ENCODE data around the gene ZNF28.
A peak's percentile ranks its signal among the peaks of the same experiment; 100 is the strongest.
"Not testable (repeated sequence)": the region's sequence is repeated elsewhere in the genome, so short reads cannot be mapped to it uniquely, and the experiment has no call there.

The ZNF28 gene

GRCh38 chr19:52821204-52821960 lies at the start of gene ZNF28:
Gene ZNF28 (minus strand): TSS chr19:52821633. CDS start chr19:52817958, 3,675 bp downstream.
- peak; percentile 93 for FAIRE-seq

DNA sequence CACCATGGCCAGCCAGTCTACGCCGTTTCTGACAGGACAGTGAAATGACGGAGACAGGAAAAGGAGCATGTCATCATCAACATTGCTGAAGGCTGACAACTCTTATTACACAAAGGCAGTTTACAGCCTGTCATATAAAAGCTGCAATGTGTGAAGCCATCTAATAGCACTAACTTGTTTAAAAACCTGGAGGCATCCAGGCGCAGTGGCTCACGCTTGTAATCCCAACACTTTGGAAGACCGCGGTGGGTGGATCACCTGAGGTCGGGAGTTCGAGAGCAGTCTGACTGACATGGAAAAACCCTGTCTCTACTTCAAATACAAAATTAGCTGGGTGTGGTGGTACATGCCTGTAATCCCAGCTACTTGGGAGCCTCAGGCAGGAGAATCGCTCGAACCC lies 46.6 kb upstream of the ZNF28 start:
- not testable (repeated sequence) for FAIRE-seq

DNA sequence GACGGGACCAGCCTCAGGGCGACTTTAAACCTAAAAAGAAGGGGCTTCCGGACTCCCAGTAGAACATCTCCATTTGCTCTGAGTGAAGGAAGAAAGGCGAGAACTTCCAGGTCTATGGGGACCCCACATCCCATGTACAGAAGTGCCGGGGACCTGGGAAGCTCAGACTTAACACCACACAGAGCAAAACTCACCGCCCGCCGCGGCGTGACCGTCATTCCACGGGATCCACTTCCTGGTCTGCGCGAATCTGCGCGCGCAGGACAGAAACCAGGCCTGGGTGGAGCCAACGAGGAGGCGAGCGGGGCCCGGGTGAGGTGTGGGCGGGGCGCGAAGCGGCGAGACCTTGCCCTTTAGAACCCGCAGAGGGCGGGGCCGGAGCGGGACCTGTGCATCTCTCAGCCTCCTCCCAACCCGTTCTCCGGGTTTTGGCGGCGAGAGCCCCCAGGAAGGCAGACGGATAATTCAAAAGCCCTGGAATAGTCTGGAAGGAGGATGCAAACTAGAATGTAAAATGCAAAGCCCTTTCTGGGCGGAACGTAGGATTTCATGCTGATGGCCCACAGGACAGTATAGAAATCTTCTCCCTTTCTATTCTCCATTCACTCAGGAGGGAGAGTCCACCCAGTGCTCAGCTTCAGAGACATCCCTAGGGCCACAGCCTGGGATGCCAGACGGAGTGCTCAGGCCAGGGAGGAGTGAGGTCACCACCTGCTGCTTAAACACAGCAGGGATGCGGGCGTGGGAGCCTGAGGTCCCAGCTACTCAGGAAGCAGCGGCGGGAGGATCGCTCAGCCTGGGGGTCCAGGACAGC lies 36.2 kb upstream of the ZNF28 start, which contains the start of gene ZNF468:
Gene ZNF468, minus strand, starts transcription at position 242 of the 814 bp plus-strand sequence. CDS start 3,347 bp downstream, outside the sequence.
- peak; percentile 97 for FAIRE-seq

DNA sequence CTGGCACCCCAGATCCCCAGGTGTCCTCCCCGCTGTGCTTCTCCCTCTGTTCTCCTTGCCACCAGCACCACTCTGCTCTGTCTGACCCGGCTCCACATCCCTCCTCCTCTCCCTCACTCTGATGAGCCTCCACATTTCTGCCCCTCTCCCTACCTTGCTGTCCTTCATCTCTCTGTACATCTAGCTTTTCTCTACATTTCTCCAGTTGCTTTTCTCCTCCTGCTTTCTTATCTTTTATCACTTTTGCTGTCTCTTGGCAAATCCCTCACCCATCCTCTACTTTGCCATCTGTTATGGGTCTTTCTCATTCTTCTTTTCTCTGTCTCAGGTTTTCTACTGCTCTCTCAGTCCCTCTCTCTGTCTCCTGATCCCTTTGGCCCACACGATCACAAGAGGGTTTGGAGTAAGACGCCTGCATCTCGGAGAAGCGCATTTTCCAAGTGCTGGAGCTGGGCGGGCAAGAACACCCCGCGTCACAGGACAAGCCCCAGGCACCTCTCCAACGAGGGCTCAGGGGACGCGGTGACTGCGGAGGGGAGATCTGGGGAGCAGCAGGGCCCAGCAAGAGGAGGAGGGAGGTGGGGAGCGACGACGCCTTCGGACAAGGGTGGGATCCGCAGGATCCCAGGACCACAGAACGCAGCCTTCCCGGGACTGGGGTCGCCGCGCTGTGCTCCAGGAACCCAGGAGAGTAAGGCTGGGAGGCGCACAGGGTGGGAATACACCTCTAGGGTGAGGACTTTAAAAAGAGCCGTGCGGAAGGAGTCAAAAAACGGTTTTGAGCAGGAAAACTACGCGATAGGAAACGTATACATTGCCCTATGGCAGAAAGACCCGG lies 35.3 kb upstream of the ZNF28 start:
- FAIRE-seq, result not testable (repeated sequence)

DNA sequence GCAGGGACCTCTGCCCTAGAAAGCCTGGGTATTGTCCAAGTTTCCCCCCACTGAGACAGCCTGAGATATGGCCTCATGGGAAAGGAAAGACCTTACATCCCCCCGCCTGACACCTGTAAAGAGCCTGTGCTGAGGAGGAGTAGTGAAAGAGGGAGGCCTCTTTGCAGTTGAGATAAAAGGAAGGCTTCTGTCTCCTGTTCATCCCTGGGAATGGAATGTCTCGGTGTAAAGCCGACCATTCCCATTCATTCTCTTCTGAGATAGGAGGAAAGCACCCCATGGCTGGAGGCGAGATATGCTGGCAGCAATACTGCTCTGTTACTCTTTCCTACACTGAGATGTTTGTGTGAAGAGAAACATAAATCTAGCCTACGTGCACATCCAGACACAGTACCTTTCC lies 25.9 kb upstream of the ZNF28 start:
- not testable (repeated sequence) for FAIRE-seq

GRCh38 chr19:52840825-52841465 lies 19.5 kb upstream of the ZNF28 start:
- not testable (repeated sequence) for FAIRE-seq

GRCh38 chr19:52834289-52834688 lies 12.9 kb upstream of the ZNF28 start:
- FAIRE-seq, result not testable (repeated sequence)

- FAIRE-seq, result not testable (repeated sequence)
Measured at GRCh38 chr19:52833541-52833940, 12.1 kb upstream of the ZNF28 start.

- not testable (repeated sequence) for FAIRE-seq
Measured at GRCh38 chr19:52829866-52830265, 8.4 kb upstream of the ZNF28 start.

DNA sequence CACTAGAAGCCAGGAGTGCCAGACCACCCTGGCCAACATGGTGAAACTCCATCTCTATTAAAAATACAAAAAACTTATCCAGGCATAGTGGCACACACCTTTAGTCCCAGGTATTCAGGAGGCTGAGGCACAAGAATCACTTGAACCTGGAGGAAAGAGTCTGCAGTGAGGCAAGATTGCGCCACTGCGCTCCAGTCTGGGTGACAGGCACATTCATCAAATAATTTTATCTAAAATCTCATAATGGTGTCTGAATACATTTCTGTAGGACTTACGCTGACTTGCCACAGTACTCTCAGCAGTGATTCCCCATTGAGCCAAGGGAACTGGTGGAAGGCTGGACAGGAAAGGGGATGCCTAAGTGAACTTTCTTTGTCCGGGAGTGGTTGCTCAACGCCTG lies 4.3 kb upstream of the ZNF28 start:
- no peak for FAIRE-seq

DNA sequence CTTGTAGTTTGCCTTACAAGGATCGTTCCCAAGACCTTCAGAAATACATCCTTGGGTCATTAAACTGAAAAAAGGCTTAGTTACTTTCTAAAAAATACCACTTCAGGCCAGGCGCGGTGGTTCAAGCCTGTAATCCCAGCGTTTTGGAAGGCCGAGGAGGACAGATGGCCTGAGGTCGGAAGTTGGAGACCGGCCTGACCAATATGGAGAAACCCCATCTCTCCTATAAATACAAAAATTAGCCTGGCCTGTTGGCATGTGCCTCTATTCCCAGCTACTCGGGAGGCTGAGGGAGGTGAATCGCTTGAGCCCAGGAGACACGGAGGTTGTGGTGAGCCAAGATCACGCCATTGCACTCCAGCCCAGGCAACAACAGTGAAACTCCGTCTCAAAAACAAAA lies 2.2 kb upstream of the ZNF28 start:
- FAIRE-seq, result no peak

DNA sequence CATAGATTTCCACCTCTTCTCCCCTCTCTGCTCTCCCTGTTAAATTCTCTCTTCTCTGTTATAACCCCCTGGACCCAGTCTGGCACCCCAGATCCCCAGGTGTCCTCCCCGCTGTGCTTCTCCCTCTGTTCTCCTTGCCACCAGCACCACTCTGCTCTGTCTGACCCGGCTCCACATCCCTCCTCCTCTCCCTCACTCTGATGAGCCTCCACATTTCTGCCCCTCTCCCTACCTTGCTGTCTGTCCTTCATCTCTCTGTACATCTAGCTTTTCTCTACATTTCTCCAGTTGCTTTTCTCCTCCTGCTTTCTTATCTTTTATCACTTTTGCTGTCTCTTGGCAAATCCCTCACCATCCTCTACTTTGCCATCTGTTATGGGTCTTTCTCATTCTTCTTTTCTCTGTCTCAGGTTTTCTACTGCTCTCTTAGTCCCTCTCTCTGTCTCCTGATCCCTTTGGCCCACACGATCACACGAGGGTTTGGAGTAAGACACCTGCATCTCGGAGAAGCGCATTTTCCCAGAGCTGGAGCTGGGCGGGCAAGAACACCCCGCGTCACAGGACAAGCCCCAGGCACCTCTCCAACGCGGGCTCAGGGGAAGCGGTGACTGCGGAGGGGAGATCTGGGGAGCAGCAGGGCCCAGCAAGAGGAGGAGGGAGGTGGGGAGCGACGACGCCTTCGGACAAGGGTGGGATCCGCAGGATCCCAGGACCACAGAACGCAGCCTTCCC lies 795 bp downstream of the ZNF28 start:
- not testable (repeated sequence) for FAIRE-seq

GRCh38 chr19:52809801-52810200 lies 11.6 kb downstream of the ZNF28 start:
- FAIRE-seq, result no peak

- FAIRE-seq, result not testable (repeated sequence)
Measured at GRCh38 chr19:52799950-52800640, 21.3 kb downstream of the ZNF28 start.

GRCh38 chr19:52789440-52789839 lies 32.0 kb downstream of the ZNF28 start:
- no peak for FAIRE-seq

DNA sequence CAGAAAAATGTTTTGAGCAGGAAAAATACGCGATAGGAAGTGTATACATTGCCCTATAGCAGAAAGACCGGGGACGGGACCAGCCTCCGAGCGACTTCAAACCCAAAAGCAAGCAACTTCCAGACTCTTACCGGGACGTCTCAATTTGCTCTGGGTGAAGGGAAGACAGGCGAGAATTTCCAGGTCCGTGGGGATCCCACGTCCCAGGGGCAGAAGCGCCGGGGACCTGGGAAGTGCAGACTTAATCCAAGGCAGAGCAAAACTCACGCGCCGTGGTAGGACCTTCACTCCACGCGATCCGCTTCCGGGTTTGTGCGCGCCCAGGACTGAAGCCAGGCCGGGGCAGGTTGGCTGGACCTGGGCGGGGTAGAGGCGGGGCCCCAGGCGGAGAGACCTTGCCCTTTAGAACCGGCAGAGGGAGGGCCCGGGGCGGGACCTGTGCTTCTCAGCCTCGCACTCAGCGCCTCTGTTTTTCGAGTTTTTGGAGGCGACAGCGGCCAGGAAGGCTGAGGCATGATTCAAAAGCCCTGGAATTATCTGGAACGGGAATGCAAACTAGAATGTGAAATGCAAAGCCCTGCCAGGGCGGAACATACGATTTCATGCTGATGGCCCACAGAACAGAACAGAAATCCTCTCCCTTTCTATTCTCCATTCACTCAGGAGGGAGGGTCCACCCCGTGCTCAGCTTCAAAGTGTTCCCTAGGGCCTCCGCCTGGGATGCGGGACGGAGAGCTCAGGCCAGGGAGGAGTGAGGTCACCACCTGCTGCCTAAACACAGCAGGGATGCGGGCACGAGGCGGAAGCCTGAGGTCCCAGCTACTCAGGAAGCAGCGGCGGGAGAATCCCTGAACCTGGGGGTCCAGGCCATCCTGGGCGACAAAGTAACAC lies 34.7 kb downstream of the ZNF28 start, which contains the start of gene ZNF600:
Gene ZNF600, minus strand, starts transcription at position 328 of the 891 bp plus-strand sequence. CDS start 7,903 bp downstream, outside the sequence.
- FAIRE-seq, result not testable (repeated sequence)

DNA sequence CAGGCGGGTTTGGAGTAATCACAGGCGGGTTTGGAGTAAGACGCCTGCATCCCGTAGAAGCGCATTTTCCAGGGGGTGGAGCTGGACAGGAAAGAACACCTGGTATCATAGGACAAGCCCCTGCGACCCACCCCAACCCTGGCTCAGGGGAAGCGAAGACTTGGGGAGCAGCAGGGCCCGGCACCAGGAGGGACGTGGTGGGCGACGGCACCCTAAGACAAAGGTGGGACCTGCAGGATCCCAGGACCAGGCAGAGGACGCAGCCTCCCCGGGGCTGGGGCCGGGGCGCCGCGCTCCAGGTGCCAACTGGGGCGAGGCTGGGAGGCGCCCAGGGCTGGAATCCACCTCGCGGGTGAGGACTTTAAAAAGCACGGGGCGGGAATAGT lies 35.4 kb downstream of the ZNF28 start:
- no peak for FAIRE-seq

- no peak for FAIRE-seq
Measured at GRCh38 chr19:52785506-52785905, 35.9 kb downstream of the ZNF28 start.

GRCh38 chr19:52782864-52783263 lies 38.6 kb downstream of the ZNF28 start:
- FAIRE-seq, result not testable (repeated sequence)

DNA sequence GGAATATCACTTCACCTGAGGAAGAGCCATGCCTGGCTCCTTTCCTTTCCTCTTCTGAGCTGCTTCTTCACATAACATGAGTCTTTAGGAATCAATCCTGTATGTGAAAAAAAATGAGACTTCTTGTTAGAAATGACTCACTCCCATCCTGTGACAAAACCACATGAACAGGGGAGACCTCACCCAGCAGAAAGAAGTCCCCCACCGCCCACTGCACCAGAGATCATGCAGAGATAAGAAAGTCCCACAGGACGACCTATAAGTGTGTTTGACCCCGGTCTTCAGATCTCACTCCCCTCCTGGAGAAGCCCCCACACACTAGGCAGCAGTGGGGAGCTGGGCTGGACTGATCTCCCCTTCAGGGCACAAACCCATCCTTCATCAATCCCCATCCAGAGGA lies 42.6 kb downstream of the ZNF28 start:
- FAIRE-seq, result no peak

Data from endometrium (tissue), 2 donors.